Measurements from ENCODE around the gene SUB1. TPM values are rescaled to one million over a fixed set of nuclear protein-coding genes. Genes with fewer than 3 reads are reported as not detected.

SUB1 gene
- total RNA-seq, 1 donor from 2014 or later, result 235 TPM

DNA sequence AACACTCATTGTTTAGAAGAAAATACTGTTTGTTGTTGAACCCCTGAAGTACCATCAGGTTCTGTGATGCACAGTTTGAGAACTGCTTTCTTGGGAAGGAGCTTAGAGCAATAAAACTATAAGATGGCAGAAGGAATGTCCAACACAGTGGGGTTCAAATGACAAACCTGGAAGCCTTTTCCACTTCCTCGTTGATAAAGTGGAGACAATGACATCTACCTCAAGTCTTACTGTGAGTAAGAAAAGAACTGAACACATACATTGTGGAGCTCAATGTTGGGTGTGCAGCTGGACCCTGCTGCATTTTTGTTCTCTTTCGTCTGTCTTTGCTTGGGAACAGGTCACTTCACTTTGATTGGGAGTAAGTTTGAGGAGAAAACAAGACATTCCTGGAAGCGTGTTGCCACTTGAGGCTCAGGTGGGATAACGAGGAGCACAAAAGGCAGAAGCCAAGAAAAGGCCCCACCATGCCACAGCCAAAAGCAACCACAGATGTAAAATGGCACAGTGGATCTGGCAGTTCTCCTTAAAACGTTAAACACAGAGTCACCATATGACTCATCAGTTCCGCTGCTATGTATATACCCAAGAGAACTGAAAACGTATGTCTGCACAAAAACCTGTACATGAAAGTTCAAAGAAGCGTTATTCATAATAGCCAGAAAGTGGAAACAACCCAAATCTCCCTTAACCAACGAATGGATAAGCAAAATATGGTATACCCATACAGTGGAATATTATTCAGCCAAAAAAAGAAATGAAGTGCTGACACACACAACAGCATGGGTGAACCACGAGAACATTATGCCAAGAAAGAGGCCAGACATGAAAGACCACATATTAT lies 42.9 kb upstream of the SUB1 start:
- peaks cover 3% of the 10 kb centered on the region for H3K9me3 Mint-ChIP-seq (ENCODE audit: unreplicated experiment)

GRCh38 chr5:32543291-32543690 lies 42.1 kb upstream of the SUB1 start:
- H3K27me3 Mint-ChIP-seq (ENCODE audit: low read depth, unreplicated experiment), result peaks cover 5% of the 10 kb centered on the region
- Histone ChIP-seq H4K20me1 (ENCODE audit: insufficient read depth, low read length) (no peaks in the 10 kb centered on the region), H3K4me3 (ENCODE audit: insufficient read depth, low read depth, low read length) (no peak overlapping the region), H2AFZ (ENCODE audit: low read depth, low read length) (no peak overlapping the region), H3K9ac (ENCODE audit: low read length) (no peak overlapping the region), H3K27me3 (ENCODE audit: insufficient read depth, low read length) (no peaks in the 10 kb centered on the region), H3K4me1 (ENCODE audit: insufficient read depth, low read length) (no peaks in the 10 kb centered on the region), H3K79me2 (ENCODE audit: insufficient read depth, low read length) (no peaks in the 10 kb centered on the region), H3K4me2 (ENCODE audit: low read length) (no peak overlapping the region), H3K36me3 (ENCODE audit: insufficient read depth, low read length) (no peaks in the 10 kb centered on the region), H3K27ac (ENCODE audit: low read depth, low read length) (no peak overlapping the region), H3K9me3 (ENCODE audit: insufficient read depth, low read depth, low read length) (no peaks in the 10 kb centered on the region)
- no peak overlapping the region for H3K27ac Mint-ChIP-seq (ENCODE audit: unreplicated experiment)
- no peaks in the 10 kb centered on the region for H3K4me1 Mint-ChIP-seq (ENCODE audit: low read depth, unreplicated experiment)
- peak; percentile 64 for DNase-seq (ENCODE audit: low read depth)
- no peak overlapping the region for H3K4me3 Mint-ChIP-seq (ENCODE audit: unreplicated experiment)
- H3K9me3 Mint-ChIP-seq (ENCODE audit: unreplicated experiment), result peaks cover 5% of the 10 kb centered on the region
- H3K36me3 Mint-ChIP-seq (ENCODE audit: low read depth, unreplicated experiment), result no peaks in the 10 kb centered on the region
- TF ChIP-seq EZH2 (IDR thresholded peaks at IDR 0.05; ENCODE audit: insufficient read depth, low read length), result no peak
- no peak for FAIRE-seq

More for the DNA sequence above, 42.9 kb upstream of the SUB1 start:
- no peak for TF ChIP-seq CTCF (IDR thresholded peaks at IDR 0.05; ENCODE audit: insufficient read depth, low read depth, low read length)
- TF ChIP-seq EZH2 (IDR thresholded peaks at IDR 0.05; ENCODE audit: insufficient read depth, low read length), result no peak
- H3K27ac Mint-ChIP-seq (ENCODE audit: unreplicated experiment), result no peak overlapping the region
- Histone ChIP-seq H3K4me1 (ENCODE audit: insufficient read depth, low read length) (peaks cover under 1% of the 10 kb centered on the region), H3K9ac (ENCODE audit: low read length) (no peak overlapping the region), H3K36me3 (ENCODE audit: insufficient read depth, low read length) (no peaks in the 10 kb centered on the region), H3K27ac (ENCODE audit: low read depth, low read length) (no peak overlapping the region), H3K27me3 (ENCODE audit: insufficient read depth, low read length) (no peaks in the 10 kb centered on the region), H2AFZ (ENCODE audit: low read depth, low read length) (no peak overlapping the region), H3K9me3 (ENCODE audit: insufficient read depth, low read depth, low read length) (no peaks in the 10 kb centered on the region), H3K79me2 (ENCODE audit: insufficient read depth, low read length) (no peaks in the 10 kb centered on the region), H4K20me1 (ENCODE audit: insufficient read depth, low read length) (no peaks in the 10 kb centered on the region), H3K4me2 (ENCODE audit: low read length) (peak overlapping the region; percentile 49), H3K4me3 (ENCODE audit: insufficient read depth, low read depth, low read length) (no peak overlapping the region)
- DNase-seq (ENCODE audit: low read depth) (peak; percentile 59), FAIRE-seq (no peak)
- H3K4me3 Mint-ChIP-seq (ENCODE audit: unreplicated experiment), result no peak overlapping the region
- H3K36me3 Mint-ChIP-seq (ENCODE audit: low read depth, unreplicated experiment), result no peaks in the 10 kb centered on the region
- H3K4me1 Mint-ChIP-seq (ENCODE audit: low read depth, unreplicated experiment), result peaks cover 1% of the 10 kb centered on the region
- peaks cover 3% of the 10 kb centered on the region for H3K27me3 Mint-ChIP-seq (ENCODE audit: low read depth, unreplicated experiment)

DNA sequence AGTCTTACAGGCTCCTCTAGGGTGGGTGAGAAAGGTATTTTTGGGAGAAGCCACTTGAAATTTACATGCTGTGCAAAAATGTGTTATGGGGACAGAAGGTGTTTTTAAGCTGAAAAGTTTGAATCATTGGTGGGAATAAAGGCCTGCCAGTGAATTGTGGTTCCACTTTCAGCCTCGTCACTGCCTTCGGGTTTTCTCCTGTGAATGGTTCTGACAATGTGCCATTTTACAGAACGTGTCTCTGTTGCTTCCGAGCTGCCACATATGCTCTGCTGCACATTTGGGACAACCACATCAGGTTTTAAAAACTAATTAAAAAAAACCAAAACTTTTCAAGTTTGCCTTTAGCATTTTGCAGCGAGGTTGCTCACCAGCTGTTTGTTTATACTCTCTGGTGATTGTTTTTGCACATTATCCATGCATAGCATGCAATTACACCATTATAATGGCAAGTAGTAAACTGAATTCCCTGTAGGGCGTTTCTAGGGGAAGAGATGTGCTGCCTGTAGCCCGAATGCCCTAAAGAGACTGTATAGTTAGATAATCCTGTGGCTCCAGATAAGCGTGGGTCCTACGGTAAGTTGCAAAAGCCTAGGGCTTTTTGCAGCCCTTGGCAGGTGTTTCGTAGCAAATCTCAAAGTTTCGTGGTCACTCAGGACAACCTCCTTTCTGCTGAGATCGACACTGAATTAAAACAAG lies 40.1 kb upstream of the SUB1 start:
- no peaks in the 10 kb centered on the region for H3K79me2 ChIP-seq (ENCODE audit: insufficient read depth, low read length)
- H3K9ac ChIP-seq (ENCODE audit: low read length), result no peak overlapping the region
- Mint-ChIP-seq H3K4me3 (ENCODE audit: unreplicated experiment) (no peak overlapping the region), H3K36me3 (ENCODE audit: low read depth, unreplicated experiment) (peaks cover 2% of the 10 kb centered on the region), H3K9me3 (ENCODE audit: unreplicated experiment) (peaks cover 3% of the 10 kb centered on the region), H3K27ac (ENCODE audit: unreplicated experiment) (no peak overlapping the region), H3K4me1 (ENCODE audit: low read depth, unreplicated experiment) (no peaks in the 10 kb centered on the region), H3K27me3 (ENCODE audit: low read depth, unreplicated experiment) (peaks cover 3% of the 10 kb centered on the region)
- H3K27me3 ChIP-seq (ENCODE audit: insufficient read depth, low read length), result no peaks in the 10 kb centered on the region
- DNase-seq (ENCODE audit: low read depth) (no peak), FAIRE-seq (no peak)
- H3K4me2 ChIP-seq (ENCODE audit: low read length), result no peak overlapping the region
- H3K36me3 ChIP-seq (ENCODE audit: insufficient read depth, low read length), result no peaks in the 10 kb centered on the region
- TF ChIP-seq EZH2 (IDR thresholded peaks at IDR 0.05; ENCODE audit: insufficient read depth, low read length) (no peak), CTCF (IDR thresholded peaks at IDR 0.05; ENCODE audit: insufficient read depth, low read depth, low read length) (no peak)
- no peak overlapping the region for H2AFZ ChIP-seq (ENCODE audit: low read depth, low read length)
- no peaks in the 10 kb centered on the region for H3K9me3 ChIP-seq (ENCODE audit: insufficient read depth, low read depth, low read length)
- H3K4me3 ChIP-seq (ENCODE audit: insufficient read depth, low read depth, low read length), result no peak overlapping the region
- H3K4me1 ChIP-seq (ENCODE audit: insufficient read depth, low read length), result no peaks in the 10 kb centered on the region
- no peak overlapping the region for H3K27ac ChIP-seq (ENCODE audit: low read depth, low read length)
- H4K20me1 ChIP-seq (ENCODE audit: insufficient read depth, low read length), result no peaks in the 10 kb centered on the region
